HG02840 (cell line): ENCODE data around the gene FBXW9.
"Not testable (repeated sequence)": the region's sequence is repeated elsewhere in the genome, so short reads cannot be mapped to it uniquely, and the experiment has no call there.

Experiments used
- ATAC-seq: cut with Tn5 transposase; IDR thresholded peaks from one replicate; pipeline ENCODE4 v1.9.1; 2021; ENCODE audit warnings: mild to moderate bottlenecking, moderate library complexity, moderate number of reproducible peaks; ENCODE audit not compliant: unreplicated experiment, low FRiP score

The FBXW9 gene

GRCh38 chr19:12687496-12688196 lies 8.8 kb downstream of the FBXW9 start, which contains the start of gene GNG14:
Gene GNG14, plus strand, starts transcription at chr19:12687998. Its CDS starts 51 bp downstream, at chr19:12688049.
- no peak for ATAC-seq

DNA sequence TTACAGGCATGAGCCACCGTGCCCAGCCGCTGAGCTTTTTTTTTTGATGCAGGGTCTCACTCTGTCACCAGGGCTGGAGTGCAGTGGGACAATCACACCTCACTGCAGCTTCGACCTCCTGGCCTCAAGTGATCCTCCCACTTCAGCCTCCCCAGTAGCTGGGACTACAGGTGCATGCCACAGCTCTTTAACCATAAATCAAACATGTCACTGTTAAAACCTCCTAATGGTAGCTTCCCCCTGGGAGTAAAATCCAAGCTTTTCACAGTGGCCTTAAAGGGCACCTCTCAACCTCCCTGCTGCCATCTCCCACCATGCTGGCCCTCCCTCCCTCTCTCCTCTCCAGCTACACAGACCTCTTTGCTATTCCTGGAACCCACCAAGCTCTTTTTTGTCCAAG lies 10.6 kb downstream of the FBXW9 start:
- ATAC-seq: no peak

GRCh38 chr19:12681074-12681987 lies 15.1 kb downstream of the FBXW9 start, which contains the start of gene DHPS:
Gene DHPS, minus strand, starts transcription at chr19:12681880. Its CDS starts 114 bp downstream, at chr19:12681766.
- ATAC-seq: peak; percentile 77

DNA sequence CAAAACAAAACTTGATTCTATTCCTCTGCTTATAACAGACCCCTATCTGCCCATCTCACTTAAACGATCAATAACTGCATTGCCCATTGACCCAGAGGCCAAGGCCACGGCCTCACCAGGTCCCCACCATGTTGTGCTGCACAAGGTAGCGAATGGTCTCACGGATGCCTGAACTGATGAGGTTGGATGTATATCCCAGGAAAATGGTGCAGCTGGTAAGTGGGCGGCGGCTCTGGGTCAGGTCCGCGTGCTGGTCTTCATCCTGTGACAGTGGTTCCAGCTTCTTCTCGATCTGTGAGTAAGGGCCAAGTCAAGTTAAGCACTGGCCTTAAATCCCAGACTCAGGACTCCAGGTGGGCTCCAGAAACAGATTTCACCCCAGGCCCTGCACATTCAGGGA lies 16.4 kb downstream of the FBXW9 start:
- no peak for ATAC-seq

DNA sequence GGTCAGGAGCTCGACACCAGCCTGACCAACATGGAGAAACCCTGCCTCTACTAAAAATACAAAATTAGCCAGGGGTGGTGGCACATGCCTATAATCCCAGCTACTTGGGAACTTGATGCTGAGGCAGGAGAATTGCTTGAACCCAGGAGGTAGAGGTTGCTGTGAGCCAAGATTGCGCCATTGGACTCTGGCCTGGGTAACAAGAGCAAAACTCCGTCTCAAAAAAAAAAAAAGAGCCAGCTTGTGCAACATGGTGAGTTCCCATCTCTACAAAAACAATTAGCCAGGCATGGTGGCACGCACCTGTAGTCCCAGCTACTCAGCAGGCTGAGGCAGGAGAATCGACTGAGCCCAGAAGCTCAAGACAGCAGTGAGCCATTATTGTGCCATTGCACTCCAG lies 18.4 kb downstream of the FBXW9 start:
- not testable (repeated sequence) for ATAC-seq

DNA sequence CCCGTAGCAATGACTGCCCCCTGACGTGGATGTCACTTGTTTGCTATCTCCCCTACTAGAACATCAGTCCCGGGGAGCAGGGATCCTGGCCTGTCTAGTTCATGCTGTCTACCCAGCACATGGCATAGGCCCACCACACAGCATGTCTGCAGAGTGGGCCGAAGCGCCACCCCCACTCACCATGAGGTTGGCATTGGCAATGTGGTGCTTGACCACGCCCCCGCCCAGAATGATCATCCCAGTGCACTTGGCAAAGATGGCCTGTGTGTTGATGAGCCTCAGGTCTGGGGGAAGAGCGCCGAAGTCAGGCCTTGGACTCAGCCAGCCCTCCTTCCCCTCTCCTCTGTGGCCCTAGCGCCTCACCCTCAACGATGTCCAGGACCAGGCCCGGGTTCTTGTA lies 19.5 kb downstream of the FBXW9 start:
- ATAC-seq: no peak

DNA sequence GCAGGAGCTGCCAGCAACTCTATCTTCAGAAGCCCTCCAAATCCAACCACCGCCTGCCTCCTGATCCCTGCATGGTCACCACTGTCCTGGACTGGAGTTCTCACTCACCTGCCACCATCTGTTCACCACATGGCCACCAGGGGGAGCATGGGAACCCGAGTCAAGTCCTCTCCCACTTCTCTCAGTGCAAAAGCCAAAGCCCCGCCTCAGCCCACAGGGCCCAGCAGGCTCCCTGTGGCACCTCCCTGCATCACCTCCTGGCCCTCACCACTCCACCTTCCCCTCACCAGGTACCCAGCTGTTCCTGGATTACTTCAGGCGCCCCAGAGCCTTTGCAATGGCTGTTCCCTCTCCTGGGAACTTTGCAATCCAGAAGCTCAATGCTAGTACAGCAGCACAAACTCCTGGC lies 20.0 kb downstream of the FBXW9 start:
- ATAC-seq: no peak

DNA sequence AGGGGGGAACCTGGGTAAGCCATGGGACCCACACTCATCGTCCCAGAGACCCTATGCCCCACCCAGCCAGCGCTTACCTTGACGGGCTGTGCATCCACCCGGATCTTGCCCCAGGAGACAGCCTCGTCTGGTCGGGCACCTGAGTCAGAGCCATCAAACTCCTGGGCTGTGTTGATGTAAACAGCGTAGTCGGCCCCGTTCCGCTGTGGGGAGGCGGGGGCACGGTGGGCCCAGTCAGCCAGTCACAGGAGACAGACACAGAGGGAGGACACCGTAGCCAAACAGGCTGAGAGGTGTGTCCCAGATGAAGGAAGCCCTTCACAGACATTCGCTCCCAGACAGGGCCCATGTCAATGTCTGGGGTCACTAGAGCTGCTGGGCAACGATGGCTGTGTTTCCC lies 20.5 kb downstream of the FBXW9 start:
- no peak for ATAC-seq

GRCh38 chr19:12675399-12675798 lies 21.0 kb downstream of the FBXW9 start:
- ATAC-seq: no peak

- ATAC-seq: no peak
Measured at GRCh38 chr19:12672744-12673143, 23.7 kb downstream of the FBXW9 start.

DNA sequence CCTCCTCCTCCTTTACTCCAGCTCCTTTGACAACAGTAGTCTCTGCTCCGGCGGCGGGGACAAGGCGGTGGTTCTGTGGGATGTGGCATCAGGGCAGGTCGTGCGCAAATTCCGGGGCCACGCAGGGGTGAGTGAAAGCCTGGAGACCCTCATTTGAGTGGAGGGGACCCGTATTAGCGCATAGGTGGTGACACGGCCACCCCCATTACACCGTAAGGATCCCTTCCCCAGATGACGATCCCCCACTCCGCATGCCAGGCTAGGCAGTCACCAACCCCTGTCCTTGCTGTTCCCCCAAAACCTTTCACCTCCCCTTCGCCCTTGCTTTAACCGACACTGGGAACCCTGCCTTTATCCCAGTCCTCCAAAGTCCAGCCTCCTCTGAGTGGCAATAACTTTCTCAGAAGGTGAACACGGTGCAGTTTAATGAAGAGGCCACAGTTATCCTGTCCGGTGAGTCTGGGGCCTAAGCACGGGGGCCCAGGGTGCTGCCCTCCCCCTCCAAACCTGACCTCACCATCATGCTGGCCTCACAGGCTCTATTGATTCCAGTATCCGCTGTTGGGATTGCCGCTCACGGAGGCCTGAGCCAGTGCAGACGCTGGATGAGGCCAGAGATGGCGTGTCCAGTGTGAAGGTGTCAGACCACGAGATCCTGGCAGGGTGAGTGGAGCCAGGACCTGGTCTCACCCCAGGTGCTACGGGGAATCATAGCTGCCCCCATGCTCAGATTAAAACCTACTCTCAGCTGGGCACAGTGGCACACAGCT lies 26.1 kb downstream of the FBXW9 start:
- ATAC-seq: no peak

DNA sequence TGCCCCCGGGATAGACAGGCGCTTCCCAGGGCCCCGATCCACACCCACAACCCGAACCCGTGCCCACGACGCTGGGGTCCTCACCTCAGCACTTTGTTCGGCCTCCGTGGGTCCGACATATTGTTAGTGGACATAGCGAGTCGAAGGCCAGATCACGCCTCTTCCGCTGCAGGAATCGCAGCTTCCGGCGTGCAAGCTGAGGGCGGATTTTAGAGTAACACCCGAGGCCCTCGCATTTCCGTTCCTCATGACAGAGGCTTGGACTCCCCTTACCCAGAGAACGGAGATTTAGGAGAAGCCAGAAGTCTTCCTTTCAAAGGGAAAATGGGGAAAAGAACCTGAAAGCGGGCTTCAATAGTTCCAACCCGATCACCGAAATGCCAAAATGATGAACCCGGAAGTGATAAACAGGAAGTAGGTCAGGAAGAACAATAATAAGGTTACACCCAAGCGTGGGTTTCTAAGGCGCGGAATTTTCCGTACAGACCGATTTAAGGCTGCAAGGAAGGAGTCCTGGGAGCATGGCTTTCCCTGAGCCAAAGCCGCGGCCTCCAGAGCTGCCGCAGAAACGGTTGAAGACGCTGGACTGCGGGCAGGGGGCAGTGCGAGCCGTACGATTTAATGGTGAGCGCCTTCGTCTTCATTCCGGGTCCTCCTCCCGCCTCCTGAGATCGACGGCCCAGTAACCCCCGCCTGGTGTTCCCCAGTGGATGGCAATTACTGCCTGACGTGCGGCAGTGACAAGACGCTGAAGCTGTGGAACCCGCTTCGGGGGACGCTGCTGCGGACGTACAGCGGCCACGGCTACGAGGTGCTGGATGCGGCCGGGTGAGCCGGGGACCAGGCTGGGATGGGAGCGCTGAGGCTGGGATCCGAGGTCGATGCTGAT lies 26.9 kb downstream of the FBXW9 start:
- peak; percentile 52 for ATAC-seq

DNA sequence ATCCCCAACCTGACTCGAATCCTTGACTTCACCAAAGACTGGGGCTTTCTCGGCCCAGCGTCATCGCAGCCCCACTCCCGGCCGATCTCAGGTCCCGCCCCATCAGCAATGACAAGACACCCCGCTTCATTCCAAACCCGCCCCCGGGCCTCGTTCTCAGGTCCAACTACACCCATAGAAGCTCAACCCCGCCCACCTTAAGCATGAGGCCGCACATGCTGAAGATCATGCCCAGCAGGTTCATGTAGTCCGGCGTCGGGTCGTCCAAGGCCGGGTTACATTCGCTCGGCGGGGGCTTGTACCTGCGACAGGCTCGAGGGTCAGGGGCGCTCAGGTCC lies 27.5 kb downstream of the FBXW9 start:
- peak; percentile 3 for ATAC-seq

GRCh38 chr19:12668346-12668745 lies 28.1 kb downstream of the FBXW9 start:
- ATAC-seq: no peak

GRCh38 chr19:12667731-12668302 lies 28.6 kb downstream of the FBXW9 start:
- ATAC-seq: no peak

- no peak for ATAC-seq
Measured at GRCh38 chr19:12666265-12667048, 30.0 kb downstream of the FBXW9 start, which contains the start of the genes MAN2B1 and WDR83. Gene MAN2B1, minus strand, starts transcription at chr19:12666742. Its CDS starts 41 bp downstream, at chr19:12666701. Gene WDR83, plus strand, starts transcription at chr19:12666807. Its CDS starts 2,984 bp downstream, at chr19:12669791.

- no peak for ATAC-seq
Measured at GRCh38 chr19:12665671-12666264, 30.7 kb downstream of the FBXW9 start.

DNA sequence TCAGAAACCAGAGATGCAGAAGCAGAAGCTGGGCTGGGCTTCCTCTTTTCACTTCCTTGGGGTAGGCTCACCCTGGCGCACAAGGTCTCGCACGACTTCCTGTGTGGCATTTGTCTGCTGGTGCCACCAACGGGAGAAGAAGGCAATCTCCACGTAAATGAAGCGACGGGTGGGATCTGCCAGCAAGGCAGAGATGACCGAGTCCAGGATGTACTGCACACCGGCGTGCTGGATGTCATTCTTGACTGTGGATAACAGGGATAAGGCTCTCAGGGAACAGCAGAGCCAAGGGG lies 31.2 kb downstream of the FBXW9 start:
- ATAC-seq: no peak
